Activated naive CD8-positive, alpha-beta T cell treated with anti-CD3 and anti-CD28 coated beads, Interleukin-2, amount 10 ng/mL, durations not matched to agents 7 days and 5 days (primary cell): Measurements from ENCODE around the gene CYP4A22. TPM values are rescaled to one million over a fixed set of nuclear protein-coding genes. Genes with fewer than 3 reads are reported as not detected.
"Not testable (repeated sequence)": the region's sequence is repeated elsewhere in the genome, so short reads cannot be mapped to it uniquely, and the experiment has no call there.

Experiments used
- ATAC-seq: fragments of 150-1000 bp; cut with Tn5 transposase; one replicate; pipeline ENCODE4 v1.10.0; 2021; ENCODE audit warnings: low read depth, moderate library complexity
- POLR2A ChIA-PET: fragments of 350-600 bp; sonication (Branson Sonifier 250); formaldehyde crosslinking; loops from one replicate; lab custom pipeline; 2021; ENCODE audit warnings: antibody characterized with exemption; lab: Charles Lee
- DNase-seq: peaks from one replicate; pipeline ENCODE4 v3.0.0; 2021
- H3K27ac Mint-ChIP-seq: one replicate; pipeline ENCODE4 v1.8.0; 2022; ENCODE audit warnings: mild to moderate bottlenecking, mixed read lengths
- H3K27me3 Mint-ChIP-seq: one replicate; pipeline ENCODE4 v1.8.0; 2022; ENCODE audit warnings: mild to moderate bottlenecking, moderate library complexity, mixed read lengths
- H3K36me3 Mint-ChIP-seq: one replicate; pipeline ENCODE4 v1.8.0; 2021; ENCODE audit warnings: mild to moderate bottlenecking, mixed read lengths
- H3K4me1 Mint-ChIP-seq: one replicate; pipeline ENCODE4 v1.8.0; 2021; ENCODE audit warnings: mixed read lengths
- H3K4me3 Mint-ChIP-seq: one replicate; pipeline ENCODE4 v1.8.0; 2022; ENCODE audit warnings: mild to moderate bottlenecking, moderate library complexity, mixed read lengths
- H3K9me3 Mint-ChIP-seq: one replicate; pipeline ENCODE4 v1.8.0; 2021; ENCODE audit warnings: mixed read lengths
- total RNA-seq, 2 experiments: library from RNA; stranded (reverse); gene quantifications; one replicate each; pipeline ENCODE4 v1.2.3, GENCODE V29; 2021

CYP4A22 gene
- total RNA-seq, 2 experiments from 2014 or later: not detected

- POLR2A ChIA-PET, ATAC-seq, H3K9me3 Mint-ChIP-seq, H3K4me1 Mint-ChIP-seq, H3K27ac Mint-ChIP-seq, H3K36me3 Mint-ChIP-seq, DNase-seq, H3K27me3 Mint-ChIP-seq, H3K4me3 Mint-ChIP-seq: not testable (repeated sequence)
These were observed 7.6 kb upstream of the CYP4A22 start for GRCh38 chr1:47129489-47130230.

GRCh38 chr1:47132665-47133064 is 4.6 kb upstream of the CYP4A22 start:
- POLR2A ChIA-PET, H3K4me1 Mint-ChIP-seq, H3K4me3 Mint-ChIP-seq, ATAC-seq, H3K9me3 Mint-ChIP-seq, H3K36me3 Mint-ChIP-seq, DNase-seq, H3K27ac Mint-ChIP-seq: not testable (repeated sequence)
- peaks cover 19% of the 10 kb centered on the region for H3K27me3 Mint-ChIP-seq

- Mint-ChIP-seq H3K36me3 (no peaks in the 10 kb centered on the region), H3K27ac (no peak overlapping the region), H3K9me3 (no peaks in the 10 kb centered on the region), H3K4me1 (no peaks in the 10 kb centered on the region), H3K27me3 (peaks cover 13% of the 10 kb centered on the region), H3K4me3 (no peak overlapping the region)
- POLR2A ChIA-PET: no interaction called here
- DNase-seq: no peak
- no peak for ATAC-seq
These were observed 829 bp downstream of the CYP4A22 start for GRCh38 chr1:47137925-47138615.

DNA sequence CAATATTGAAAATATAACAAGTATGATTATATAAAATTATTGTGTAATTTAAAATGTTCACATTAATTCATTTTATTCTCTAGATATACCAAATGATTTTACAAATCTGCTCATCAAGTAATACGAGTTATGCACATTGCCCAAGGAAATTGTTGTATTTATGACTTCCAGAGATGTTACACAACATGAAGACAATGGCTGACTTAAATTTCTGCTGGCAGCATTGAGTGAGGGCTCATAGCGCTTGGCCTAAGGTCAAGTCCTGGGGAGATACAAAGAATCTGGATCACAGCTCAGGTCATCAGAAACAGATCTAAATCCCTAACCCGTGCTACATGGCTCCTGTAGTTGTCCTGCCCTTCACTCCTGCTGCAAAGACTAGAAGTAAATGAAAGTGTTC is 3.1 kb downstream of the CYP4A22 start:
- DNase-seq, H3K4me1 Mint-ChIP-seq, H3K36me3 Mint-ChIP-seq, ATAC-seq, H3K27me3 Mint-ChIP-seq, H3K27ac Mint-ChIP-seq, H3K9me3 Mint-ChIP-seq, H3K4me3 Mint-ChIP-seq, POLR2A ChIA-PET: not testable (repeated sequence)

GRCh38 chr1:47143654-47144053 is 6.4 kb downstream of the CYP4A22 start:
- DNase-seq, H3K4me1 Mint-ChIP-seq, POLR2A ChIA-PET, H3K9me3 Mint-ChIP-seq, H3K27ac Mint-ChIP-seq, H3K36me3 Mint-ChIP-seq, H3K4me3 Mint-ChIP-seq, ATAC-seq, H3K27me3 Mint-ChIP-seq: not testable (repeated sequence)

GRCh38 chr1:47146495-47146894 is 9.3 kb downstream of the CYP4A22 start:
- DNase-seq, H3K36me3 Mint-ChIP-seq, H3K4me3 Mint-ChIP-seq, ATAC-seq, H3K27me3 Mint-ChIP-seq, POLR2A ChIA-PET, H3K9me3 Mint-ChIP-seq, H3K4me1 Mint-ChIP-seq, H3K27ac Mint-ChIP-seq: not testable (repeated sequence)

GRCh38 chr1:47147047-47147785 is 10.0 kb downstream of the CYP4A22 start:
- DNase-seq (no peak), ATAC-seq (no peak)
- no peak overlapping the region for H3K27ac Mint-ChIP-seq
- no peaks in the 10 kb centered on the region for H3K9me3 Mint-ChIP-seq
- no peak overlapping the region for H3K4me3 Mint-ChIP-seq
- H3K36me3 Mint-ChIP-seq: no peaks in the 10 kb centered on the region
- POLR2A ChIA-PET: no interaction called here
- peaks cover 13% of the 10 kb centered on the region for H3K27me3 Mint-ChIP-seq
- H3K4me1 Mint-ChIP-seq: no peaks in the 10 kb centered on the region

DNA sequence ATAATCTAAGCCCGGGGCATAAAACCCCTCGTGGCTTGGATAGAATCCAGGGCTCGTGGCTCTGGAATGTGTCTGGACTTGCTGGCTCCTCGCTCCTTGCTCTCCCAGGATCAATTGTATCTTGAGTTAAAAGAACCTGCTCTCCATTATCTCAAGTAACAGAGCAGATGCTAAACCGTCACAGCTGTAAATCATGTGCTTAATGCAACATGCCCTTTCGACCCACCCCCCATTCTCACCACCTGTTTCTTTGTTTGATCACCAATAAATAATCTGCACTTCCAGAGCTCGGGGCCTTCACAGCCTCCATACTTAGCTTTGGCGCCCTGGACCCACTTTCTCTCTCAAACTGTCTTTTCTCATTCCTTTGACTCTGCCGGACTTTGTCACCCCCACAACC is 11.9 kb downstream of the CYP4A22 start:
- POLR2A ChIA-PET, H3K4me1 Mint-ChIP-seq, DNase-seq, H3K9me3 Mint-ChIP-seq, H3K4me3 Mint-ChIP-seq, ATAC-seq, H3K27ac Mint-ChIP-seq, H3K36me3 Mint-ChIP-seq: not testable (repeated sequence)
- peaks cover 15% of the 10 kb centered on the region for H3K27me3 Mint-ChIP-seq

- H3K4me1 Mint-ChIP-seq, ATAC-seq, POLR2A ChIA-PET, H3K4me3 Mint-ChIP-seq, H3K9me3 Mint-ChIP-seq, DNase-seq, H3K36me3 Mint-ChIP-seq, H3K27ac Mint-ChIP-seq: not testable (repeated sequence)
- peaks cover 24% of the 10 kb centered on the region for H3K27me3 Mint-ChIP-seq
These were observed 19.2 kb downstream of the CYP4A22 start for GRCh38 chr1:47156457-47156856.

GRCh38 chr1:47157957-47158356 is 20.7 kb downstream of the CYP4A22 start:
- H3K4me3 Mint-ChIP-seq, H3K9me3 Mint-ChIP-seq, ATAC-seq, H3K27ac Mint-ChIP-seq, H3K36me3 Mint-ChIP-seq, DNase-seq, POLR2A ChIA-PET, H3K4me1 Mint-ChIP-seq: not testable (repeated sequence)
- H3K27me3 Mint-ChIP-seq: peaks cover 22% of the 10 kb centered on the region

GRCh38 chr1:47160716-47161115 is 23.5 kb downstream of the CYP4A22 start:
- Mint-ChIP-seq H3K27ac (no peak overlapping the region), H3K36me3 (no peaks in the 10 kb centered on the region), H3K4me3 (no peak overlapping the region), H3K9me3 (no peaks in the 10 kb centered on the region), H3K4me1 (no peaks in the 10 kb centered on the region), H3K27me3 (peaks cover 27% of the 10 kb centered on the region)
- ATAC-seq (no peak), DNase-seq (no peak)
- POLR2A ChIA-PET: no interaction called here

GRCh38 chr1:47161298-47162040 is 24.2 kb downstream of the CYP4A22 start:
- H3K9me3 Mint-ChIP-seq: no peaks in the 10 kb centered on the region
- ATAC-seq (no peak), DNase-seq (no peak)
- H3K36me3 Mint-ChIP-seq: no peaks in the 10 kb centered on the region
- H3K4me1 Mint-ChIP-seq: no peaks in the 10 kb centered on the region
- no peak overlapping the region for H3K4me3 Mint-ChIP-seq
- H3K27me3 Mint-ChIP-seq: peaks cover 27% of the 10 kb centered on the region
- POLR2A ChIA-PET: no interaction called here
- H3K27ac Mint-ChIP-seq: no peak overlapping the region

GRCh38 chr1:47164552-47164951 is 27.3 kb downstream of the CYP4A22 start:
- Mint-ChIP-seq H3K27me3 (peaks cover 20% of the 10 kb centered on the region), H3K9me3 (no peaks in the 10 kb centered on the region), H3K36me3 (no peaks in the 10 kb centered on the region), H3K27ac (no peak overlapping the region), H3K4me3 (no peak overlapping the region), H3K4me1 (no peaks in the 10 kb centered on the region)
- no peak for DNase-seq
- no peak for ATAC-seq
- POLR2A ChIA-PET: no interaction called here
